WTC11 (cell line): Measurements from ENCODE around the gene AJAP1. TPM values are rescaled to one million over a fixed set of nuclear protein-coding genes. Genes with fewer than 3 reads are reported as not detected.

Experiments used
- ATAC-seq: fragments of 200-7000 bp; cut with Tn5 transposase; 2 replicates; pipeline ENCODE4 v1.10.0; 2021; ENCODE audit warnings: mild to moderate bottlenecking, moderate library complexity
- CTCF ChIA-PET: fragments of 300-600 bp; sonication (Branson Sonifier 250); formaldehyde crosslinking; loops from one replicate; lab custom pipeline; 2021; ENCODE audit warnings: antibody characterized with exemption; lab: Charles Lee
- POLR2A ChIA-PET: fragments of 350-600 bp; sonication (Branson Sonifier 250); formaldehyde crosslinking; loops from one replicate; lab custom pipeline; 2021; ENCODE audit warnings: antibody characterized with exemption; lab: Charles Lee
- DNase-seq: peaks from one replicate; pipeline ENCODE4 v3.0.0; 2021; ENCODE audit warnings: low spot score
- H3K27ac Mint-ChIP-seq: 2 replicates; pipeline ENCODE4 v1.8.0; 2021; ENCODE audit warnings: mixed read lengths
- H3K27me3 Mint-ChIP-seq: 2 replicates; pipeline ENCODE4 v1.8.0; 2021; ENCODE audit warnings: low read depth, mild to moderate bottlenecking, moderate library complexity, mixed read lengths
- H3K36me3 Mint-ChIP-seq: 2 replicates; pipeline ENCODE4 v1.8.0; 2021; ENCODE audit warnings: mixed read lengths
- H3K4me1 Mint-ChIP-seq: 2 replicates; pipeline ENCODE4 v1.8.0; 2022; ENCODE audit warnings: mixed read lengths
- H3K4me3 Mint-ChIP-seq: 2 replicates; pipeline ENCODE4 v1.8.0; 2021; ENCODE audit warnings: mild to moderate bottlenecking, moderate library complexity, mixed read lengths
- H3K9me3 Mint-ChIP-seq: 2 replicates; pipeline ENCODE4 v1.8.0; 2021; ENCODE audit warnings: mixed read lengths
- ATF1 ChIP-seq: sonication (generic); formaldehyde crosslinking; IDR thresholded peaks from 2 replicates; pipeline ENCODE4 v1.8.1; 2023; ENCODE audit warnings: mild to moderate bottlenecking, moderate library complexity, missing genetic modification reagents
- CTCF ChIP-seq: fragments of 200-600 bp; IDR thresholded peaks from 2 replicates; pipeline ENCODE4 v1.8.0; 2022; ENCODE audit warnings: antibody characterized with exemption
- EMX1 ChIP-seq: fragments of 250-450 bp; sonication (Bioruptor Pico); IDR thresholded peaks from 2 replicates; pipeline ENCODE4 v1.8.0; 2021; ENCODE audit warnings: mild to moderate bottlenecking
- ESRRA ChIP-seq: sonication (generic); formaldehyde crosslinking; IDR thresholded peaks from 2 replicates; pipeline ENCODE4 v1.8.1; 2022; ENCODE audit warnings: mild to moderate bottlenecking, missing genetic modification reagents, borderline replicate concordance
- GRHL2 ChIP-seq: fragments of 250-450 bp; sonication (Bioruptor Pico); IDR thresholded peaks from 2 replicates; pipeline ENCODE4 v1.8.0; 2022; ENCODE audit warnings: mild to moderate bottlenecking, moderate library complexity; ENCODE audit not compliant: insufficient replicate concordance, severe bottlenecking
- HMGXB4 ChIP-seq: sonication (generic); formaldehyde crosslinking; IDR thresholded peaks from 2 replicates; pipeline ENCODE4 v1.8.1; 2023; ENCODE audit warnings: mild to moderate bottlenecking, moderate library complexity, missing genetic modification reagents
- IRF1 ChIP-seq: sonication (generic); formaldehyde crosslinking; IDR thresholded peaks from 2 replicates; pipeline ENCODE4 v1.8.0; 2023; ENCODE audit warnings: missing genetic modification reagents
- JAZF1 ChIP-seq: fragments of 250-450 bp; sonication (Bioruptor Pico); IDR thresholded peaks from 2 replicates; pipeline ENCODE4 v1.9.0; 2021; ENCODE audit warnings: moderate library complexity, mild to moderate bottlenecking, inconsistent platforms
- MLX ChIP-seq: sonication (generic); formaldehyde crosslinking; IDR thresholded peaks from 2 replicates; pipeline ENCODE4 v1.8.1; 2023; ENCODE audit warnings: mild to moderate bottlenecking, missing genetic modification reagents, moderate library complexity
- PRRX2 ChIP-seq: fragments of 250-450 bp; sonication (Bioruptor Pico); IDR thresholded peaks from 2 replicates; pipeline ENCODE4 v1.8.0; 2021; ENCODE audit warnings: mild to moderate bottlenecking
- RELA ChIP-seq: sonication (generic); formaldehyde crosslinking; IDR thresholded peaks from 2 replicates; pipeline ENCODE4 v1.8.1; 2022; ENCODE audit warnings: missing genetic modification reagents, mild to moderate bottlenecking, borderline replicate concordance
- SMAD3 ChIP-seq: sonication (generic); formaldehyde crosslinking; IDR thresholded peaks from 2 replicates; pipeline ENCODE4 v1.8.0; 2022; ENCODE audit warnings: missing genetic modification reagents, mild to moderate bottlenecking, borderline replicate concordance
- SMAD4 ChIP-seq: sonication (generic); formaldehyde crosslinking; IDR thresholded peaks from 2 replicates; pipeline ENCODE4 v1.8.0; 2022; ENCODE audit warnings: mild to moderate bottlenecking, missing genetic modification reagents
- SP1 ChIP-seq: sonication (generic); formaldehyde crosslinking; conservative IDR thresholded peaks from 2 replicates; pipeline ENCODE4 v1.8.1; 2022; ENCODE audit warnings: missing genetic modification reagents
- ZMAT4 ChIP-seq: fragments of 250-450 bp; sonication (Bioruptor Pico); IDR thresholded peaks from 2 replicates; pipeline ENCODE4 v1.9.0; 2021; ENCODE audit warnings: mild to moderate bottlenecking
- ZNF138 ChIP-seq: sonication (generic); formaldehyde crosslinking; conservative IDR thresholded peaks from 2 replicates; pipeline ENCODE4 v1.8.1; 2022; ENCODE audit warnings: mild to moderate bottlenecking, moderate library complexity, missing genetic modification reagents
- ZNF232 ChIP-seq: sonication (generic); formaldehyde crosslinking; IDR thresholded peaks from 2 replicates; pipeline ENCODE4 v1.8.0; 2022; ENCODE audit warnings: mild to moderate bottlenecking, missing genetic modification reagents
- ZNF317 ChIP-seq: sonication (generic); formaldehyde crosslinking; IDR thresholded peaks from 2 replicates; pipeline ENCODE4 v1.8.1; 2023; ENCODE audit warnings: low read depth, mild to moderate bottlenecking, moderate library complexity, missing genetic modification reagents, borderline replicate concordance
- ZNF425 ChIP-seq: fragments of 250-450 bp; sonication (Bioruptor Pico); conservative IDR thresholded peaks from 2 replicates; pipeline ENCODE4 v1.9.0; 2021; ENCODE audit warnings: mild to moderate bottlenecking
- ZSCAN18 ChIP-seq: fragments of 250-450 bp; sonication (Bioruptor Pico); IDR thresholded peaks from 2 replicates; pipeline ENCODE4 v2.1.2; 2022; ENCODE audit warnings: mild to moderate bottlenecking, moderate library complexity
- total RNA-seq: library from RNA; stranded (reverse); gene quantifications from 3 replicates; pipeline ENCODE4 v1.2.3, GENCODE V29; 2021

Gene AJAP1
- total RNA-seq, 1 experiment from 2014 or later: 2.1 TPM

- no peak for ATAC-seq
- POLR2A ChIA-PET: no interaction called here
- H3K4me1 Mint-ChIP-seq: no peaks in the 10 kb centered on the region
- peaks cover 8% of the 10 kb centered on the region for H3K27me3 Mint-ChIP-seq
- no peak for DNase-seq
- CTCF ChIA-PET: interaction anchor here (0.6 kb wide), 1 partner anchor 1108 kb away, joined by 3 read pairs; no protein-coding TSS in a partner anchor
- TF ChIP-seq GRHL2 (CRISPR knock-in tag): no peak
- TF ChIP-seq PRRX2 (CRISPR knock-in tag): no peak
- no peak for TF ChIP-seq ZSCAN18 (CRISPR knock-in tag)
- TF ChIP-seq ESRRA: no peak
- no peak for TF ChIP-seq ZNF317 (CRISPR knock-in tag)
- TF ChIP-seq JAZF1 (CRISPR knock-in tag): no peak
- TF ChIP-seq CTCF: no peak
- no peak for TF ChIP-seq SMAD4 (CRISPR knock-in tag)
- TF ChIP-seq SP1 (CRISPR knock-in tag): no peak
- no peak for TF ChIP-seq SMAD3 (CRISPR knock-in tag)
- no peak for TF ChIP-seq MLX
- TF ChIP-seq, all 79 proteins: peak for 0
- H3K27ac Mint-ChIP-seq: no peak overlapping the region
- H3K9me3 Mint-ChIP-seq: peaks cover 59% of the 10 kb centered on the region
- H3K36me3 Mint-ChIP-seq: peaks cover 68% of the 10 kb centered on the region
- H3K4me3 Mint-ChIP-seq: no peak overlapping the region
Measured at GRCh38 chr1:4637616-4638344, 16.6 kb upstream of the AJAP1 start.

GRCh38 chr1:4638345-4638729 lies 16.1 kb upstream of the AJAP1 start:
- Mint-ChIP-seq H3K27ac (no peak overlapping the region), H3K4me3 (no peak overlapping the region), H3K27me3 (peaks cover 8% of the 10 kb centered on the region), H3K9me3 (peaks cover 64% of the 10 kb centered on the region), H3K36me3 (peaks cover 74% of the 10 kb centered on the region), H3K4me1 (no peaks in the 10 kb centered on the region)
- no peak for ATAC-seq
- no peak for DNase-seq
- TF ChIP-seq ZNF317 (CRISPR knock-in tag) (no peak), RELA (CRISPR knock-in tag) (no peak), SMAD4 (CRISPR knock-in tag) (no peak), EMX1 (CRISPR knock-in tag) (no peak), HMGXB4 (CRISPR knock-in tag) (no peak), IRF1 (CRISPR knock-in tag) (no peak), ZNF232 (no peak), ATF1 (CRISPR knock-in tag) (no peak), ZMAT4 (CRISPR knock-in tag) (no peak), MLX (no peak), ZNF425 (no peak), ZNF138 (CRISPR knock-in tag) (no peak)
- CTCF ChIA-PET: no interaction called here
- POLR2A ChIA-PET: no interaction called here
